Amniotic stem cell (primary cell): ENCODE measurements around the gene ERC2.

Source experiments
- DNase-seq: peaks from one replicate; lab custom pipeline; 2025; lab: John Stamatoyannopoulos, UW

The ERC2 gene

DNA sequence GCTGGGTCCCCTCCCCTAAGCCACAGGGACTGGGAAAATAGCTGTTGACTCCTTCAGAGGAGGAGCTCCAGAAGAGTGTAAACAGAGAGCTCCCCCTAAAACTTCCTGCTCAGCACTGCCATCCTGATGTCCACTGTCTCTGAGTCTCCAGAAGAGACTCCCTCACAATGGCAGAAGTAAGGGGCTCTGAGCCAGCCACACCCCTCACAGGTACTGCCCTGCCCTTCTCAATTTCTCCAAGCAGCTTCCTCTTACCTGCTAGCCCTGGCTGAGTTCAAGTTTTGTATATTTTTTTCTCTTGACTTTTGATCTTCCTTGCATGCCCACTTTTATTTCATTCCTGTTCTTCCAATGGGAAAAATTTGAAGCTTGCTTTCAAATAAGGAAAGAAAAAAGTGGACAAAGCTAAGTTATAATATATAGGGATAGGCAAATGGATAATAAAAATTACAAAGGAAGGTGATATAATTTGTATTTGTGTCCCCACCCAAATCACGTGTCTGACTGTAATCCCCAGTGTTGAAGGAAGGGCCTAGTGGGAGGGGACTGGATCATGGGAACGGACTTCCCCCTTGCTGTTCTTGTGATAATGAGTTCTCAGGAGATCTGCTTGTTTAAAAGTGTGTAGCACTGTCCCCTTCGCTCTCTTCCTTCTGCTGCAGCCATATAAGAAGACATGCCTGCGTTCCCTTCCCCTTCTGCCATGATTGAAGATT is 539.0 kb downstream of the ERC2 start:
- no peak for DNase-seq

DNA sequence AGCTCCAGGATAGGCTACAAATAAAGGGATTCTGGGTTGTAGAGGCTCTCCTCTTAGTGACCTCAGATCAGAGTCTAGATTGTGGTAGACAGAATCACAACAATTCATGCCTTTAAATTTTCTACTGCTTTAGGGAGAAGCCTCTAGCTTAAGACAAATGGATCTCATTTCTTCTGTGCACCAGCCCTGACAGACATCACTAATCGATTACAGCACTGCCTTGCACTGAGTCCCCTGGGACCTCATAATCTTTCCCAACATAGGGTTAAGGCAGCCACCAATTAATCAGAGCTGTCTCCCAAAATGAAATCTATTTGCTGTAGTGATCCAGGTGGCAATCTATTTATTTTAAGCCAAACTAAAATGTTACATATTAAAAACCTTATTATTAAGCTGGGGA is 544.6 kb downstream of the ERC2 start:
- DNase-seq: no peak

DNA sequence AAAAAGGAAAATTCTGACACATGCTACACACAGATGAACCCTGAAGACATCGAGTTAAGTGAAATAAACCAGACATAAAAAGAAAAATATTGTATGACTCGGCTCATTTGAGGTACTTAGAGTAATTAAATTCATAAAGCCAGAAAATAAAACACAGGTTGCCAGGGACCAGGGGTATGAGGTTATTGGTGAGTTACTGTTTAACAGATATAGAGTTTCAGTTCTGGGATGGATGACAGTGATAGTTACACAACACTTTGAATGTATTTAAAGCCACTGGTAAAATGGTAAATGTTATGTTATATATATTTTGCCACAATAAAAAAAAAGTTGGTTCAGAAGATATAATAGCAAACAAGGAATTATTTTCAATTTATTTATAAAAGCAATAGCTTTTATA is 545.1 kb downstream of the ERC2 start:
- DNase-seq: no peak

DNA sequence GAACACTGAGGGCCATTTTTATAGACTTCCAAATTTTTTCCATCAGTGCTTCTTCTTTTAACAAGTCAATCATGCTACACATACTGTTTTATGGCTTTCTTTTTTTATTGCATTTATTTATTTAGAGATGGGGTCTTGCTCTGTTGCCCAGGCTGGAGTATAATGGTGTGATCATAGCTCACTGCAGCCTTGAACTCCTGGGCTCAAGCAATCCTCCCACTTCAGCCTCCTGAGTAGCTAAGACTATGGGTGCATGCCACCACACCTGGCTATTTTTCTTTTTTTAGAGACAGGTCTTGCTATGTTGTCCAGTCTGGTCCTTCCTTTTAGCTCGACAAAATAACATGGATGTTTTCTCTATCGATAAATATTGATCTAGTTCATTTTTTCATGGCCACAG is 555.4 kb downstream of the ERC2 start:
- no peak for DNase-seq

DNA sequence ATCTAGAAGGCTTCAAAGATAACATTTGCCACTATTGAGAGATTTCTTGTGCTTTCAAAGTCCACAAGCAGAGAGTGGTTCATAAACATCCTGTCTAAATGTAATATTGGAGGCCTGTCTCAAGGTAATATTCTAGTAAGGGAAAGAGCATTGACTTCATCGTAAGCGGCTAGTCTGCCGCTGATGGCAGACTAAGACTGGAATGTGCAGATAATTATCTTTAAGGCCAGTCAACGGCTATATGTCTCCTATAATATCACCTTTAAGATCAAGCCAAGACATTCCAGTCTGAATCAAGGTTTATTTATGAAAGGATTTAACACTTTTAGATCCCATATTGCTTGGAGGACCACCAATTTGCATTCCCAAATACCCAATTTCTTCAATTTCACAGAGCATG is 557.0 kb downstream of the ERC2 start:
- no peak for DNase-seq

DNA sequence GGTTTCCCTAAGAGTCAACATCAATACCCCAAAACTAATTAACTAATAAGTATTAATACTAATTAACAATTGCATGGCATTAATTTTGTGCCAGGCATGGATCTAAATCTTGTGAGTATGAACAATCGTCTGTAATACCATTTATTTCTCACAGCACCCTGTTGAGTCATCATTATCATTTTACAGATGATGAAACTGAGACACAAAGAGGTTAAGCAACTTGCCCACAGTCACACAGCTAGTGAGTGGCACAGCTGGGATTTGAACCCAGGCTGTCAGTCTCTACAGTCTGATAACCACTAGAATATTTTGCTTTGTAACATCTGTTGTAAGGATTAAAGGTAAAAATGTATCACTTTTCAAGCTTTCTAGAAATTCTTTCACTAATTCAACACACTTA is 557.7 kb downstream of the ERC2 start:
- DNase-seq: no peak

DNA sequence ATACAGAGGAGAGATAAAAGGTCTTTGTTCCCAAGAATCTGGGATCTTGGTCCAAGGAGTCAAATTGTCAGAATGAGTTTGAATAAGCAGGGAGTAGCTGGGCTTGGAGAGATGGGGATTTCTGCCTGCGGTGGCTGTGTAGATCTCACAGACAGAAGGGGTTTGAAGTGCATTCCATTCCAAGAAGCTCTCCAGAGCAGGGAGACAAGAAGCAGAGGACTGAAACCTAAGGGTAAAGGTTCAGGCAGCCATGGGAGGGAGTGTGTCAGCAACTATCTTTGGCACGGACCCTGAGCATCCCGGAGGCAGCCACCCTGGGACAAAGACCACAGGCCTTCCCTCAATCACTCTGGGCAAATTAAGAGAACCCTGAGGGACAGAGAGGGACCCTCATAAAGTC is 558.9 kb downstream of the ERC2 start:
- no peak for DNase-seq

DNA sequence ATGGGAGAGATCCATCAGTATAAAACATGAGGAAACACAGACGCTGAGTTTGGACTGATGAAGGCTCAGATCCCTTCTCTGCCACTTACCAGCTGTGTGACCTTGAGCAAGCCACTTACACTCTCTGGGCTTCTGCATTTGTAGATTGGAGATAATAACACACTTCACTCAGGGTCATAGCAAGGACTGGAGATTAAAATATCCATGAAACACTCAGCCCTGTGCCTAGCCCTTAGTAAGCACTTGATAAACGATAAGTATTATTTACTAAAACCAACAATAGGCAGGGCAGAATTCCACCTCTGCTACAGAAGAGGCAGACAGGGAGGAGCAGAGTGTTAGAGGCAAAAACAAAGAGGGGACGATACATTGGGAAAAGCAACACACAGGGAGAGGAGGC is 560.7 kb downstream of the ERC2 start:
- DNase-seq: no peak

DNA sequence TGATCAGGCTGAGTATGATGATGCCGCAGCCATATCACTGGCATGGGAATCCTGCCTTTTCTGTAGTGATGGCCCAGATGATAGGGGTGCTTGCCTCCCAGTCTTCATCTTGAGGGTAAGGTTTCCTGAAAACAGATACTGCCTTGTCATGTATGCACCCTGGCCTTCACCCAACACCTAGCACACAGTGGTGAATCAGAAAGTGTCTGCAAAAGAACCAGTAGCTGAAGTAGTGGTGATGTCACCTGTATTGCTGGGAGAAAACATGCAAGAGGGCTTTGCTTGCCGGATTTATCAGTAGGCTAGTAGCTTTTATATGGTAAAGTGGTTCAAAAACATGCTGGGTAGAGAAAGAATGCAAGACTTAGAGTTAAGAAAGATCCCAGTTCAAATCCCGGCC is 561.4 kb downstream of the ERC2 start:
- no peak for DNase-seq

DNA sequence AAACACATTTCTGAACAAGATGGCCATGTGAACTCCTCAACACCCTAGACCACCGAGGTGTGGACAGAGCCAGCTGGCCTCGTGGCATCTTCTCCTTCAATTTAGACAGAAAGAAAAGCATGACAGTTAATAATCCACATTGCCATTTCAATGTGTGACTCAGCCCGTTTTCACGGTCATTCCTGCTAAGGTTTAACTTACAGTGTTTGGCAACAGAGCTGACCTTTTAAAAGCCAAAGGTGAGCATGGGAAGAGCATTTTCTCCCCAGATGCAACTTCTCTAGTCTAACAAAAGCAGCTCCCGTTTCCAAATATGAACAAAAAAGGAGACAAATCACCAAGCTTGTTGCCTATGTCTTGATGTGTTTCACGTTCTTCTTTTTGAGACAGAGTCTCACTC is 563.6 kb downstream of the ERC2 start:
- no peak for DNase-seq

DNA sequence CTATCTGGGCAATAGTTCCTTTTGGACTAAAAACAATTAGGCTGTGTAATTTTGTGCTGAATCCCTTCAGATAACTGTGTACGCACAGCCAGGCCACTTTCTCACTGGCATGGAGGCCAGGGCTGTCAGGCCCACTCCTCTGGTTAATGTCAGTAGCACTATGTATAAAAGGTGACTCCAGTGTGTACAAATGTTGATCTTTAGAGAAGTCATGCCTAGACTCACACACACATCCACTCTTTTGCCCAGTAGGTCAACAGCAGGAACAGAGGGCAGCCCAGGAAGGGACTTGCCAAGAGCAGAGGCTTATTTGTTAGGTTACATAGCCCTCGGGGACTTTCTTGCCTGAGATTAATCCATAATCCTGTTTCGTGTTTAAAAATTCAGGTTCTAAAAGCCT is 564.6 kb downstream of the ERC2 start:
- no peak for DNase-seq

DNA sequence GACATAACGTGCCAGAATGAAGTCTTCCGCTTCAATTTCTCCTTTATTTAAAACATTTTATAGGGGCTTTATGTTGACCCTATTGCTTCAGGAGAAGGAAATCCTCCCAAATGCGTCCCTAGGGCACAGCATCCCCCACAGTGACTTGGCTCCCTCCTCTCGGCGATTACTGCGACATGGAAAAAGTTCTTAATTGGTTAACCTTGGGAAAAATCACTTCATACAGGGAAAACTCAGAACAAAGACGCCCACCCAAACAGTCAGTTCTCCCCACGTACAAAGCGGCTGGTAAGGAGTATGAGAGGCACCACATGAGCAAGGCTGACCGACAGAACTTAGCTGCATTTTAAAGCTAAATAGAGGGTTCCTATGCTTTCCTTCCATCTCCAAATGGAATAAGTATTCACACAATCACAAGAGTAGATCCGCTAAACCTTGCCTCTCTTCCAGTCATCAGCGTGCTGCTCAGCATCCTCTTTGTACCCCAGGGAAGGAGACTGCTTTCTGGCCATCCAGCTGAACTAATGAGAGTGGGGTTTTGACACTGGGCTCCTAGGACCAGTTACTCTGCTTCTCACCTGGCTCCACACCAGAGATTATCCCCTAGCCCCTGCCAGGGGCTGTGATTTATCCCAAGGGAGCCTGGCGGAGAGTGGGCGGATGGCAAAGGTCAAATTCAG is 565.9 kb downstream of the ERC2 start:
- no peak for DNase-seq

DNA sequence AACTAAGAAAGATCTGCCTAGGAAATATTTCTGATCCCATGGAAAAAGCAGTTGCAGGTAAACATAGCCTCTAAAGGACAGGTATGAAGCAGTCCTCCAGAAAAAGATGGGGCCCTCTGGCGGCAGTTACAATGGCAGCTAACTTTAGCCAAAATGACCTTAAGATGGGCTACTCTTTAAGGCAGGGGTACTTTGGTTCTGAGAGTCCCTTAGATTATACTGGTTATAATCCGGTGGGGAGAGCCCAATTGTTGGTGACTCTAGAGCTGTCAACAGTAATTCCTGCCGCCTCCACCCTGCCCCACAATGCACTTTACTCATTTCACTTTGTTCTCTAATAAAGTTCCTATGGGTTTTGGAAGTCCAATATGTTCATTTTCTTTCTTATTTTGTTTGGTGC is 568.4 kb downstream of the ERC2 start:
- no peak for DNase-seq

DNA sequence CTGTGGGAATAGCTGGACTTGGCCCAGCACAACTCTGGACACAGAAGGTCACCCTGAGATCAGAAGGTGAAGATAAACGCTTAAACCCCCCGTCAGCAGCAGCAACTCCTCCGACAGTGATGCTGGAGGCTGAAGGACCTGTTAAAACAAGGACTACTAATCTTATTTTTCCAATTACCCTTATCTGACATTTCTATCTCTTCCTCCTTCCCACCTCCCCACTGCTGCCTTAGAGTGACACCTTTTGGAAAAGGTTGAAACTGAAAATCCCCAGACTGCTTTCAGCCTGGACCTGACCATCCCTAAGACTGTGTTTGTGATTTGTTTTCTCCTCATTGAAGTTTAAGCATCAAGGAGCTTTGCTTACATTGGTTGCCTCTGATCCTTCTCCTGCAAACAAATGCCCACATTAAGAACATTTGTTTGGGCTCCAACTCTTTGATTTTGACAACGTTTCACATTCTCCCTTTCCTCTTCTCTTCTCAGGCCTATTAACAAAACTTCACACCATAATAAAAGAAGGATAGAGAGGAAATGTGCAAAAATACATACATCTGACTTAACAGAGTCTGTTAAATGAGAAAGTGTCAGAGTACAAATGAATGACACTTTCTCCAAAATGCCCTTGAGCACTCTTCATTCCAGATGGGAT is 570.6 kb downstream of the ERC2 start:
- DNase-seq: no peak

DNA sequence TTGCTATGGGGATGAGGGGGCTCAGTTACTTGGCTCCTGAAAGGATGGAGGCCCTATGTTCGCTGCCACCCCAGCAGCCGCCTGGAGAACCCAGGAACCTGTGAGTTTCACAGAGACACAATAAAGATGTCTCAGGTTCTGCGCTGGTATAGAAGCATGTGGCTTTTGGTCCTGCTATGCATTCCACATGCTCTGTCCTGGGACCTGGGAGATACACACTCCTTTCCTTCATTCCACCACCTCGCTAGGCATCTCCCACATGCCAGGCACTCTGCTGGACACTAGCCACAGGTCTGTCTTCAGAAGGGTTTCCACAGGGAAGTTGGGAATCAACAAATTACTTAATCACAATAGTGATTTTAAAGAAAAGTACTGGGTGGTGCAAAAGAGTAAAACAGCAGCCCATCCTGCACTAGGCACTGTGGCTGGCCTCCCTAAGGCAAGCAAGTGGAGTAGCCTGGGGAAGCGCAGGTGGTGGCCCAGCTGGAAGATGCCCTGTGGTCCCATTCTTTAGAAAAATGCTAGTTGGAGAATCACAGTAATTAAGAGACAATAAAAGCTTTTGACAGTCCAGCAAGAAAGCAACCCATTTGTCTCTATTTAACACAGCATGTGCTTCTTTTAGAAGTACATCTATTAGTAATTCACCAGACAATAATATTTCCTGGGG is 572.2 kb downstream of the ERC2 start:
- no peak for DNase-seq

DNA sequence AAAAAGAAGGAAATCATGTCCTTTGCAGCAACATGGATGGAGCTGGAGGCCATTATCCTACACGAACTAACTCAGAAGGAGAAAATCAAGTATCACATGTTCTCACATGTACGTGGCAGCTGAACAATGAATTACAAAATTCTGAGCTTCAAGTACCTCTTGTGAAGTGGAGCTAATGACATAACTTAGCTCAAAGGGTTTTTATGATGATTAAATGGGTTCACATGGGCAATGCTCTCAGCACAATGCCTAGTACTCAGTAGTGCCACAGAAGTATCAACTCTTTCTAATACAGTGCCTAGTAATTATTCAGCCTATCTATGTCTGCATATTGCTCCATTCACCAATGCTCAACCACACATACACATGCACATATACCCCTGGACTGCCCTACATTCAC is 573.7 kb downstream of the ERC2 start:
- DNase-seq: no peak

DNA sequence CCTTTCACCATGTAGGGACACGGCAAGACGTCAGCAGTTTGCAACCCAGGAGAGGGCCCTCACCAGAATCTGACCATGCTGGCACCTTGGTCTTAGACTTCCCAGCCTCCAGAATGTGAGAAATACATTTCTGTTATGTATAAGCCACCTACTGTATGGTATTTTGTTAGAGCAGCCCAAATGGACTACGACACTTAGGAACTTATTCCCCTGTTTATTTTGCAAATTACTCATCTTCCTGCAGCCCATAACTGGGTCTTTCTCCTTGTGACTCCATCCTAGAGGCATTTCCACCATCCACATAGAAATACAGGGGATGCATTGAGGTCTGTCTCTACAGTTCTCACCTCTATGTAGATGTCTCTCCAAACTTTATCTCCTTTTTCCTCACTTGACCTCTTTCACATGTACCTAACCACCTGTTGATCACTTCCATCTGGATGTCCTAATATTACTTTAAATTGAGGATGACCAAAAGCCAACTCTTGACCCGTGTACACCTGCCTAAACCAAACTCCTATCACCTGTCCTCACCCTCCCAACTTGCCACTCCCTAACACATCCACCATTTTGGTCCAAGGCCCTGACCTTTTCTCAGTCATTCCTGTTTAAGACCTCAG is 575.1 kb downstream of the ERC2 start:
- no peak for DNase-seq

DNA sequence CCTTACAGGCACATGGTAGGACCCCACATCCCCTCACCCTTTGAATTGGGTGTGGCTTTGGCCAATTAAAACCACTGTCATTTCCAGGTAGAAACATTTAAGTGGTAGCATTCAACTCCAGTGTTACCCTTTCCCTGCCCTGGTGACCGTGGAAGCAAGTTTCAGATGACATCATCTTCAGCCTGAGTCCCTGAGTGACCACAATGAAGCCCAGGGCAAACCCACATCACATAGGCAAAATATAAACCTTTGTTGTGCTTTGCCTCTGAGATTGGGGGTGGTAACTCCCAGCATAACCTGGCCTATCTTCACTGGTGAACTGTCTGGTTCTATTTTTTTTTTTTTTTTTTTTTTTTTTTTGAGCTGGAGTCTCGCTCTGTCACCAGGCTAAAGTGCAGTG is 577.2 kb downstream of the ERC2 start:
- no peak for DNase-seq

DNA sequence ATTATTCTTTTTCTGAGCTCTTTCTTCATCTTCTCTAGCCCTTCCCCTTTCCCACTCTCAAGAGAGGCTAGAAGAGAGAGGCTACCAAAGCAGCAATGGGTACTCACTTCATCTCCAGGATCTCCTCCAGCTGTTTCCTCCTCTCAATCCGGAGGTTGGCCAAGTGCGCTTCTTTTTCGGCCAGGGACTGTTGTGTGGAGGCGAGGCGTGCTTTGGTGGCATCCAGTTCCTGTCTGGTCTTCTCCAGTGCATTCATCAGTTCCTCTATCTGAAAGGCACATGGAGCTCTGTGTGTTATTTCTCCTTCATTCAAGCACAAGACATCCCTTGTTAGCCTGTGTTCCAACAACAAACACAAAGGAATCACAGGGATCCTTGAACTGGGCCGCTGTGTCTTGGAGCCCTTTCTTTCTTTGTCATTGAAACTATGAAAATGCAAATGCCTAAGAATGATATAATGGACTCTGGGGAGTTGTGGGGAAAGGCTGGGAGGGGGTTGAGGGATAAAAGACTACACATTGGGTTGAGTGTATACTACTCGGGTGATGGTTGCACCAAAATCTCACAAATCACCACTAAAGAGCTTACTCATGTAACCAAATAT is 579.9 kb downstream of the ERC2 start:
- no peak for DNase-seq

DNA sequence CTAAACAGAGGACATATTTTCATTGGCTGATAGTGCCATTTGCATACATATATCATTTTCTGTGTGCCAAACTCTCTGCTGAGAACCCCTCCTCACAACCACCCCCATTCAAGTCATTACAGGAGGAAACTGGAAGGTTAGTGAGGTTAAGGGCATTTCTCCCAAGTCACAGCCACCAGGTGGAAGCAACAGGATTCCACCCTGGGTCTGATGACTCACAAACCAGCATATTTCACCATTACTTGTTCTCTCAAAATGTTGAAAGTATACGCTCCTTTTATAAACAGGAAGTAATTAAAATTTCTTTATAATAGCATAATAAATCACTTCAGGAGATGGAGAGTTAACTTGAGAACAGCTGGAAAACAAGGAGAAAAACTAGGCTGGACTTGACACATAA is 582.5 kb downstream of the ERC2 start:
- no peak for DNase-seq

DNA sequence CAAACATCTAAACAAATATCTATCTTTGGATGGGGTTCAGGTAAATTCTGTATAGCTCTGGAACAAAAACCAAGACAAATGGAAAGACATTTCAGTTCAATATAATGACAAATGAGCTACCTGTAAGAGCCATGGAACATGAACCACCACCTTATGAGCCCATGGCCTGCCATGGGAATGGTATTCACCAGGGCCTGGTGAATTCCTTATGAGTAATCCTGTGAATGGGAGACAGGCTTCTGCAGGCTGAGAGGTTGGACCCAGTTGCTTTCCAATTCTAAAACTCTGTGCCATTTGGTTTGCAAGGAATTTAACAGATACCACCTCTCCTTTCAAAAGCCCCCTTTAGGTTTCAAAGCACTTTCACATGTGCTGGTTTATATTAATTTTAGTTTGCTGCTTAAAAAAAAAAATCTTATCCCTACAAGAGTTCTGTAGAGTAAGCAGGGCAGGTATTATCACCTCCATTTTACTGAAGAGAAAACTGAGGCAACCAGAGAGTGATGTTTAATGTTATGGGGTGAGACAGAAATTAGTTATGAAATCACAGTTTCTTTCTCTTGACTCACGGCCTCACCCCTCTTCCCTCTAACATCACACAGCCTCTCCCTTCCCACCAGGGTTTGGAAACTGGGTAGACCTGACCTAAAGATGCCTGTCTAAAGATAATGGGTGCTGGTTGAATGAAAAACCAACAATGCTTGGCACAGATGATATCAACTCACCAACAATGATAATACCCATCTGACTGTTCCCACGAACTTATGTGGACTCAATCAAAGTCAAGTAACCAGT is 583.6 kb downstream of the ERC2 start:
- no peak for DNase-seq
